DND-41 (cell line): ENCODE results near the gene DYNC1LI2.

Experiments
- EZH2 ChIP-seq: IDR thresholded peaks from 3 replicates; pipeline ENCODE4 v1.6.1; 2012; ENCODE audit warnings: borderline replicate concordance, low read depth, mild to moderate bottlenecking, moderate library complexity, low read length, inconsistent platforms; ENCODE audit not compliant: severe bottlenecking
- TF ChIP-seq, protein P1 (sequence below): IDR thresholded peaks from 2 replicates; pipeline ENCODE4 v1.5.1; 2012; ENCODE audit warnings: borderline replicate concordance, low read length, moderate library complexity, mild to moderate bottlenecking; ENCODE audit not compliant: poor library complexity, severe bottlenecking; ENCODE audit errors: extremely low read depth

DNA sequence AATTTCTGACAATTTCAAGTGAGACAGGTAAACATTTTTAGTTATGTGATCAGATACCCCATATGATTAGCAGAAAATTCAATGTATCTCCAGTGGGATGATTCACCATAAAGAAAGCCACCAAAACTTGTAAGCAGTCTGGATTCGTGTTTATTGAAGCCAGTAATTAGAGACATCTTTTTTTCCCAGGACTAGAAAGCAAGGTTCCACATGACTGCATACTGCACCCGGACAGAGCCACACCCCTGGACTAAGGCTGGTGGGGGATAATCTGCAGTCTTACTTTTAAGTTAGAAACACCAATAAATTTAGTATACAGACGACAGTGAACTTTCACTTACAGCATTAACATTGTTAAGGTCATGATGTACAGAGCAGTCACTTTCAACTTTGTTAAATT lies 30.6 kb downstream of the DYNC1LI2 start:
- TF ChIP-seq, protein P1, sequence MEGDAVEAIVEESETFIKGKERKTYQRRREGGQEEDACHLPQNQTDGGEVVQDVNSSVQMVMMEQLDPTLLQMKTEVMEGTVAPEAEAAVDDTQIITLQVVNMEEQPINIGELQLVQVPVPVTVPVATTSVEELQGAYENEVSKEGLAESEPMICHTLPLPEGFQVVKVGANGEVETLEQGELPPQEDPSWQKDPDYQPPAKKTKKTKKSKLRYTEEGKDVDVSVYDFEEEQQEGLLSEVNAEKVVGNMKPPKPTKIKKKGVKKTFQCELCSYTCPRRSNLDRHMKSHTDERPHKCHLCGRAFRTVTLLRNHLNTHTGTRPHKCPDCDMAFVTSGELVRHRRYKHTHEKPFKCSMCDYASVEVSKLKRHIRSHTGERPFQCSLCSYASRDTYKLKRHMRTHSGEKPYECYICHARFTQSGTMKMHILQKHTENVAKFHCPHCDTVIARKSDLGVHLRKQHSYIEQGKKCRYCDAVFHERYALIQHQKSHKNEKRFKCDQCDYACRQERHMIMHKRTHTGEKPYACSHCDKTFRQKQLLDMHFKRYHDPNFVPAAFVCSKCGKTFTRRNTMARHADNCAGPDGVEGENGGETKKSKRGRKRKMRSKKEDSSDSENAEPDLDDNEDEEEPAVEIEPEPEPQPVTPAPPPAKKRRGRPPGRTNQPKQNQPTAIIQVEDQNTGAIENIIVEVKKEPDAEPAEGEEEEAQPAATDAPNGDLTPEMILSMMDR: no peak
- TF ChIP-seq EZH2: no peak
